DOHH2 (cell line): ENCODE measurements around the gene RBM39.

ENCODE experiments used
- H3F3A ChIP-seq: fragments of 200-600 bp; sonication (generic), shearing (Covaris generic); 2 replicates; pipeline ENCODE4 v1.6.0; 2016; ENCODE audit warnings: antibody characterized with exemption, mild to moderate bottlenecking; ENCODE audit not compliant: control insufficient read depth, insufficient read depth
- H3K27ac ChIP-seq: fragments of 200-600 bp; sonication (generic); 2 replicates; pipeline ENCODE4 v1.5.1; 2014; ENCODE audit warnings: low read depth, mild to moderate bottlenecking, low read length, moderate library complexity
- H3K27me3 ChIP-seq: fragments of 200-600 bp; sonication (generic); 2 replicates; pipeline ENCODE4 v1.6.1; 2014; ENCODE audit warnings: mild to moderate bottlenecking, low read length, mixed read lengths; ENCODE audit not compliant: control insufficient read depth
- H3K36me3 ChIP-seq: fragments of 200-600 bp; sonication (generic); 2 replicates; pipeline ENCODE4 v1.6.1; 2014; ENCODE audit warnings: mild to moderate bottlenecking, low read length, moderate library complexity, mixed read lengths; ENCODE audit not compliant: control insufficient read depth
- H3K4me1 ChIP-seq: fragments of 200-600 bp; sonication (generic); 2 replicates; pipeline ENCODE4 v1.6.1; 2014; ENCODE audit warnings: mild to moderate bottlenecking, low read length, mixed read lengths; ENCODE audit not compliant: control insufficient read depth
- H3K4me2 ChIP-seq: fragments of 200-600 bp; sonication (generic); 2 replicates; pipeline ENCODE4 v1.6.0; 2014; ENCODE audit warnings: mild to moderate bottlenecking, low read length, moderate library complexity
- H3K4me3 ChIP-seq: fragments of 200-600 bp; sonication (generic); 2 replicates; pipeline ENCODE4 v1.5.1; 2014; ENCODE audit warnings: mild to moderate bottlenecking, low read length, mixed read lengths
- H3K79me2 ChIP-seq: fragments of 200-600 bp; sonication (generic); 2 replicates; pipeline ENCODE4 v1.6.1; 2014; ENCODE audit warnings: mild to moderate bottlenecking, low read length, mixed read lengths; ENCODE audit not compliant: control insufficient read depth
- H3K9me2 ChIP-seq: fragments of 200-600 bp; sonication (generic); replicated peaks from 2 replicates; pipeline ENCODE4 v1.6.1; 2014; ENCODE audit warnings: mild to moderate bottlenecking, low read length, mixed read lengths; ENCODE audit not compliant: control insufficient read depth
- H3K9me3 ChIP-seq: fragments of 200-600 bp; sonication (generic); 2 replicates; pipeline ENCODE4 v1.6.1; 2014; ENCODE audit warnings: antibody characterized with exemption, low read length, mixed read lengths; ENCODE audit not compliant: control insufficient read depth, insufficient read depth
- H4K20me1 ChIP-seq: fragments of 200-600 bp; sonication (generic); 2 replicates; pipeline ENCODE4 v1.6.0; 2014; ENCODE audit warnings: low read depth, mild to moderate bottlenecking, antibody characterized with exemption, low read length, moderate library complexity; ENCODE audit not compliant: control insufficient read depth, insufficient read depth
- EZH2phosphoT487 ChIP-seq: fragments of 200-600 bp; sonication (generic); IDR thresholded peaks from 2 replicates; pipeline ENCODE4 v1.6.1; 2017; ENCODE audit warnings: borderline replicate concordance, mild to moderate bottlenecking, antibody characterized with exemption, low read length, moderate library complexity, mixed read lengths
- TF ChIP-seq, protein P1 (sequence below): fragments of 200-600 bp; sonication (generic); IDR thresholded peaks from one replicate; pipeline ENCODE4 v1.5.1; 2014; ENCODE audit warnings: antibody characterized with exemption, mild to moderate bottlenecking, low read depth, low read length; ENCODE audit not compliant: poor library complexity, severe bottlenecking

The RBM39 gene

DNA sequence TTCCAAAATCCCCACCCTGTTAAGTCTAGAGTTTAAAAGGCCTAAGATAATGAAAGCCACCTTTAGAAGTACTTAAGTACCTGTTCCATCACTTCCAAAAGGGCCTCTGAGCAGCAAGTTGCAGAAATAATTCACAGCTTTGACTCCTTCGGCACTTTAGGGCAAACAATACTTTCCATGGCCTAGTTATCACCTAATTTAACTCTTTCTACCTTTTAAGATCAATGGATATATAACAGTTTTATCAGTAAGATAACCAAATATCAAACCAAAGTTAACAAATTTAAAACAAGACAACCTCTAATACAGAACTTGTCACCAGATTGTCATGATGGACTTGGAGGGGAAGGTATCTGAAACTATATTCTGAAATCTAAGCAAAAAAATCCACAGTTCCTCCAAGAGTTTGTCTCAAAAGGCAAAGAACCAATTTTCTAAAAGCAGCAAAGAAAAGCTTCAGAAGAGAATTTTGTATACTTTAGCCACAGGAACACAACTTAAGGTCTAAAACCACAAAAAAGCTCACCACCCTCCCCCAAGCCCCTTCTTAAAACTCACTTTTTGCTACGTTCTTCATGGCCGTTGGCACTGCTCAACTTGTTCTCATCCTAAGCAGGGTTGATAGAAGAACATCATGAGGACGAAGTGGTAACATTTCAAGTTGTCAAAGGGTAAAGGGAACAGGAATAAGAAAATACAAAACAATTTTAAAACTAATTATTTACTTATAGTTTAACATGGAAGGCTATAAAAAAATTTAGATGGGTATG, 3.5 kb downstream of the RBM39 start:
- H4K20me1 ChIP-seq = peaks cover 41% of the 10 kb centered on the region

DNA sequence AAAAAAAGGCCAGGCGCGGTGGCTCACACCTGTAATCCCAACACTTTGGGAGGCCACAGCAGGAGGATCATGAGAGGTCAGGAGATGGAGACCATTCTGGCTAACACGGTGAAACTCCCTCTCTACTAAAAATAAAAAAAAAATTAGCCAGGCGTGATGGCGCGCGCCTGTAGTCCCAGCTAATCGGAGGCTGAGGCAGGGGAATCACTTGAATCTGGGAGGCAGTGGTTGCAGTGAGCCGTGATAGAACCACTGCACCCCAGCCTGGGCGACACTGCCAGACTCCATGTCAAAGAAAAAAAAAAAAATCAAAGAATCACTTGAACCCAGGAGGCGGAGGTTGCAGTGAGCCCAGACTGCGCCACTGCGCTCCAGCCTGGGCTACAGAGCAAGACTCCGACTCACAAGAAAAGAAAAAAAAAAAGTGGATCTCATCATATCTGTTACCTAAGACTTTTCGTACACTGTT, 4.2 kb downstream of the RBM39 start:
- H3K4me3 ChIP-seq = no peak overlapping the region

More for the DNA sequence above, 3.5 kb downstream of the RBM39 start:
- Histone ChIP-seq H3K9me2 (no peaks in the 10 kb centered on the region), H3K36me3 (peaks cover 89% of the 10 kb centered on the region), H3F3A (peaks cover 35% of the 10 kb centered on the region), H3K9me3 (no peaks in the 10 kb centered on the region), H3K4me3 (peak overlapping the region; percentile 12; the same call in 1 of the 2 replicates), H3K4me2 (peak overlapping the region; percentile 24; the same call in 1 of the 2 replicates), H3K27me3 (no peaks in the 10 kb centered on the region), H3K27ac (no peak overlapping the region), H3K79me2 (peaks cover 96% of the 10 kb centered on the region), H3K4me1 (peaks cover 57% of the 10 kb centered on the region)
- TF ChIP-seq, protein P1, sequence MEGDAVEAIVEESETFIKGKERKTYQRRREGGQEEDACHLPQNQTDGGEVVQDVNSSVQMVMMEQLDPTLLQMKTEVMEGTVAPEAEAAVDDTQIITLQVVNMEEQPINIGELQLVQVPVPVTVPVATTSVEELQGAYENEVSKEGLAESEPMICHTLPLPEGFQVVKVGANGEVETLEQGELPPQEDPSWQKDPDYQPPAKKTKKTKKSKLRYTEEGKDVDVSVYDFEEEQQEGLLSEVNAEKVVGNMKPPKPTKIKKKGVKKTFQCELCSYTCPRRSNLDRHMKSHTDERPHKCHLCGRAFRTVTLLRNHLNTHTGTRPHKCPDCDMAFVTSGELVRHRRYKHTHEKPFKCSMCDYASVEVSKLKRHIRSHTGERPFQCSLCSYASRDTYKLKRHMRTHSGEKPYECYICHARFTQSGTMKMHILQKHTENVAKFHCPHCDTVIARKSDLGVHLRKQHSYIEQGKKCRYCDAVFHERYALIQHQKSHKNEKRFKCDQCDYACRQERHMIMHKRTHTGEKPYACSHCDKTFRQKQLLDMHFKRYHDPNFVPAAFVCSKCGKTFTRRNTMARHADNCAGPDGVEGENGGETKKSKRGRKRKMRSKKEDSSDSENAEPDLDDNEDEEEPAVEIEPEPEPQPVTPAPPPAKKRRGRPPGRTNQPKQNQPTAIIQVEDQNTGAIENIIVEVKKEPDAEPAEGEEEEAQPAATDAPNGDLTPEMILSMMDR = no peak
- TF ChIP-seq EZH2phosphoT487 = no peak

DNA sequence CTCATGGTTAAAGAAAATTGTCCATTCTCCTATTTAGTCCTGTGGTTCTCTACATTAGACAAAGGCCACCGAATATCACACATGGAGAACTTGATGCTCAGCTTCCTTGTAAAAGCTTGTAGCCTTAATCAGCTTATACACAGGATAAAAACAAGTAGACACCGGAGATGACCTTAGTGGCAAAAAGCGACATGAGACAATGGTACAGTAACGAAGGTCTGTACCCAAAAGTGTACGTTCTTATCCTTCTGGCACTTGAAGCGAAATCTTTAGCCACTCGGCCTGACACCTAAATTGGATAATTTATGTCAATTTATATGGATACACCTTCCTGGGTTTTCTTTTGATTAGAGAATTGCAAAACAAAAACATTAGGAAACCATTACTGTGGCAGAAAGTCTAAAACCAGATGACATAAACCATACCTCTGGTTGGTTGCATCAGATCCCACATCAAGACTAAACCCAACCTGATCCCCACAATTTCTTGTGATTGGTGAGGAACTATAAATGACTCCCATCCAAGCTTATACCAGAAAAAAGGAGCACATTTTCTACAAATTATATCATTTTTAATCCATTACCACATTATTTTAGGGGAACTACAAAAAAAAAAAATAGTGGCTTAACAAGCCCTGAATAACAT, 6.1 kb downstream of the RBM39 start:
- no peaks in the 10 kb centered on the region for H3K27me3 ChIP-seq
- H3K27ac ChIP-seq = no peak overlapping the region
- H3K36me3 ChIP-seq = peaks cover 100% of the 10 kb centered on the region
- H3K4me3 ChIP-seq = no peak overlapping the region
- H3K9me3 ChIP-seq = no peaks in the 10 kb centered on the region
- peaks cover 100% of the 10 kb centered on the region for H3K79me2 ChIP-seq
- H3K9me2 ChIP-seq = no peaks in the 10 kb centered on the region
- H3F3A ChIP-seq = peaks cover 36% of the 10 kb centered on the region
- H3K4me1 ChIP-seq = peaks cover 50% of the 10 kb centered on the region
- peaks cover 57% of the 10 kb centered on the region for H4K20me1 ChIP-seq
- H3K4me2 ChIP-seq = peak overlapping the region; percentile 22
- no peak for TF ChIP-seq EZH2phosphoT487
- TF ChIP-seq, protein P1 = no peak

More for the DNA sequence above, 4.2 kb downstream of the RBM39 start:
- TF ChIP-seq, protein P1 = no peak
- TF ChIP-seq EZH2phosphoT487 = no peak
- no peak overlapping the region for H3K27ac ChIP-seq
- peaks cover 51% of the 10 kb centered on the region for H3K4me1 ChIP-seq
- peaks cover 30% of the 10 kb centered on the region for H3F3A ChIP-seq
- H3K36me3 ChIP-seq = peaks cover 95% of the 10 kb centered on the region
- H3K4me2 ChIP-seq = peak overlapping the region; percentile 24; the same call in 1 of the 2 replicates
- H3K9me2 ChIP-seq = no peaks in the 10 kb centered on the region
- H3K27me3 ChIP-seq = no peaks in the 10 kb centered on the region
- peaks cover 45% of the 10 kb centered on the region for H4K20me1 ChIP-seq
- H3K79me2 ChIP-seq = peaks cover 96% of the 10 kb centered on the region
- H3K9me3 ChIP-seq = no peaks in the 10 kb centered on the region
